NOMO-1 treated with DMSO at 0.1 percent for 48 hours (cell line): ENCODE measurements around the gene FBXL13.
"Not testable (repeated sequence)": the region's sequence is repeated elsewhere in the genome, so short reads cannot be mapped to it uniquely, and the experiment has no call there.

ENCODE experiments used
- DNase-seq: peaks from one replicate; lab custom pipeline; 2025; ENCODE audit not compliant: unreplicated experiment; lab: John Stamatoyannopoulos, UW

The FBXL13 gene

GRCh38 chr7:102830197-102830596, 244.4 kb downstream of the FBXL13 start:
- DNase-seq, result no peak

DNA sequence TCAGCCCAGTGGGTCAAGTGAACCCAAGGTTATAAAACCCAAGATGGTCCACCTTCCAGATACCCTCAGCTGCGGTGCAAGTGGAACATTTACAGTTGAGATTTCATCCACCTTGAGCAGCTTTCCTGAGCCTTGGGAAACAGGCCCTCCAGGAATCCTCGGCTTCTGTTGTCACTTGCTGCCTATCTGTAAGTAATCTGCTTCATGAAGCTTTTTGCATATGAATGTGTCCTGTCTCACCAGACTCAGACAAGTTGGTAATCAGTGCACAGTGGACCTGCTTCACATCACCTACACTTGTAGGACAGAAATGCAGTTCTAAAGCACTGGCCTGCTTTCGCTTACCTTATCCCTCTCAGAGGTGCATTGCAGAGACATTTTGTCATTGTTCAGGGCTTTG, 245.5 kb downstream of the FBXL13 start:
- DNase-seq, result no peak

- no peak for DNase-seq
Observed at GRCh38 chr7:102828286-102828685, 246.3 kb downstream of the FBXL13 start.

- DNase-seq, result no peak
Observed at GRCh38 chr7:102823390-102824119, 251.0 kb downstream of the FBXL13 start.

GRCh38 chr7:102821994-102822747, 252.4 kb downstream of the FBXL13 start:
- DNase-seq, result no peak

DNA sequence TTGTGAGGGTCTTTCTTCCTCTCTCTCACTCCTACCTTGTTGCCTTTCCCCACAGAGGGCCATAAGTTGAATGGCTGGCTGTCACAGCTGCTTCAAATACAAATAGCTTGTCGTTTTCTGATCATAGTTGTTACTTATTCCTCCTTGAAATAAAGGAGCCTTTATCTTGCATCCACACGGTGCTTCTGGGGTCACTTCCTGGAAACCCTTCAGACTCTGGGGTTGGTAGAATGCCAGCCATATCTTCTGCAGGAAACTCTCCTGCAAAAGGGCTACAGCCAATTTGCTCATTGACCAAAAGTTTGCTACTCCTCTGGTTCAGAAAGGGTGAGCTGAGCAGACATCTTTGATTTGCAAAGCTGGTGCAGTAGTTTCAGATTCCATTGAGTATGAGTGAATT, 255.4 kb downstream of the FBXL13 start:
- DNase-seq, result no peak

- no peak for DNase-seq
Observed at GRCh38 chr7:102817616-102818573, 256.7 kb downstream of the FBXL13 start.

DNA sequence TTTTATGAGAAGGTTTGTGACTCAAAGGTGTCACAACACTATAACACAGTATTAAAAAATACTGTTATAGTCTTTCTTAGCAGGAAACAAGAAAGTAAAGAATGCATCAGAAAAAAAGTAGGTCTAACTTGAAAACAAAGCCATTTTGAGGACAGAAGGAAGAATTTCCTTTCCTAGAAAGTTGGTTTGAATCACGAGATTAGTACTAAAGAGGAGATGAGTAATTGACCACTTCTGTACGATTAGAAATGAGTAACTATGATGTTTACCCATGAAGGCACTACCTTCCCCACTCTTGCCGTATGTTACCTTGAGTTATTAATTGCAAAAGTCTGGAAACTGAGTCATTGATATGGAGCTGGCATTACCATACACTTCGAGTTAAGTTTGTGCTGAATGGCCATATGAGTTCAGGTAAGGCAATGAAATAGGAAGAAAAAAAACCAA, 260.5 kb downstream of the FBXL13 start:
- no peak for DNase-seq

DNA sequence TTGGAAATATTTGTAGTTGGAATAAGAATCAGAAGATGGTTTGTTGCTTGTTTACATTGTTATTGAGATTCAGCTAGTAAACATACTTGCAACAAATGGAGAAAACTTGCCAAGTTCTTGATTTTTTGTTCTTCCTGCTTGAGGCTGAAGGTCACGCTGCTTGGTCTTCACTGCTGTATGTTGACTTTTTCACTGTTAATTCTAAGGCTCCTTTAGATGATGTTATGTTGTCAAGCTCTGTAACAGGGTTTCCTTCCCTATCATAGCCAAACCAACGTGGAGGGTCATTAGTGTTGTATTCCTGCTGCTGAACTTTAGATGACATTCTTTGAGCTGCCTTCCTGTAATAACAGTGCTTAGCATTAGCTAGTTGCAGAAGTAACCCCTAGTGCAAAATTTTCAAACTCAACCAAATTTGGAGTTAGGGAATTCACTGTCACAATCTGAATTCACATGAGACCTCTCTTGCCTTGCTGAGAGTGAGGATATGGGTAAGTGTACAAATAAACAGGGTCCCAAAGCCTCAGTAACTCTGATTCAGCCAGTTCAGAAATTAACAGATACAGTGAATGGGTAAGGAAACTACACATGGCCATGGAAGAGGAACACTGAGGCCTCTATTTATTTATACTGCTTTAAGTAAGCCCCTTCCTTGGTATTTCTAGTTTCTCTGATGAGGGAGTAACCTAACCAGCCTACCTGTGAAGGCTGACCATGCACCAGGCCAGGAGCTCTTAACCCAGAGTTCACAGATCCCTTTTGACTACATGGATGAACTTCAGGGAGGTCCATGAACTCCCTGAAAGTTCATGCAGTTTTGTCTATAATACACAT, 261.2 kb downstream of the FBXL13 start:
- no peak for DNase-seq

GRCh38 chr7:102811942-102812678, 262.5 kb downstream of the FBXL13 start:
- peak; percentile 10 for DNase-seq

DNA sequence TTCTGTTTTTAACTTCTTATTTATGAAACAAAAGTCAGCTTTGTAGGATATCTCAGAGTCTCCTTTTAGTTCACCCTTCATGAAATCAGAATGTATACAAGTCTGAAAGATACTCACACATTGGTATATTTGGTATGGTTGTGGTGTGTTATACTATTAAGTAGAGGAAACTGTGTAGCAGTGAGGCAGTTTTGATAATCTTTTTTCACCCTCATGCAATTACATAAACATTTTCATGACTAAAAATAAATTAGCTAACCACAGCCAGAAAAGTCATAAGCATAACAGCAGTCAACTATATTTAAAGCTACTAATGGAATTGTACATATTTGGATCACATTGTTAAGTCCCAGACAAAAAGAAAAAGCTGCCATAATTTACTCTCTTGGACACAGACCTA, 263.7 kb downstream of the FBXL13 start:
- DNase-seq, result no peak

DNA sequence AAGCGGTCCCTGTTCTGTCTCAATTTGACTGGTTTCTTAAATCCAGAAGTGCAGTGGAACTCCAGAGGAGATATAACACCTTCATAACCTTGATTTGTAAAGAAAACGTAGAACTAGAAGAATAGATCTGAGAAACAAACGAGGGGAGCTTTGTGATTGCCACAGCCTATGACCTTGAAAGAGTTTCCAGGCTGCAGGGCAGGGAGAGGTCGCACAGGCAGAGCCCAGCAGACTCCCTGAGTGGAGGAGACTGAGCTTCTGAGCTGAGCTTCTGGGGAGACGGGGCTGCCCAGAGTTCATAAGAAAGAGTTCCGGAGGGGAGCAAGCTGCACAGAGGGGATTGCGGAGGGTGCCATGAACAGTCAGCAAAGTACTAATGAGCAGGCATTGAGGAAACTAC, 268.0 kb downstream of the FBXL13 start:
- no peak for DNase-seq

- DNase-seq, result not testable (repeated sequence)
Observed at GRCh38 chr7:102795987-102796595, 278.5 kb downstream of the FBXL13 start.

GRCh38 chr7:102794567-102794966, 280.0 kb downstream of the FBXL13 start:
- DNase-seq, result not testable (repeated sequence)

GRCh38 chr7:102791831-102792230, 282.8 kb downstream of the FBXL13 start:
- DNase-seq, result not testable (repeated sequence)

- not testable (repeated sequence) for DNase-seq
Observed at GRCh38 chr7:102791367-102791766, 283.2 kb downstream of the FBXL13 start.

DNA sequence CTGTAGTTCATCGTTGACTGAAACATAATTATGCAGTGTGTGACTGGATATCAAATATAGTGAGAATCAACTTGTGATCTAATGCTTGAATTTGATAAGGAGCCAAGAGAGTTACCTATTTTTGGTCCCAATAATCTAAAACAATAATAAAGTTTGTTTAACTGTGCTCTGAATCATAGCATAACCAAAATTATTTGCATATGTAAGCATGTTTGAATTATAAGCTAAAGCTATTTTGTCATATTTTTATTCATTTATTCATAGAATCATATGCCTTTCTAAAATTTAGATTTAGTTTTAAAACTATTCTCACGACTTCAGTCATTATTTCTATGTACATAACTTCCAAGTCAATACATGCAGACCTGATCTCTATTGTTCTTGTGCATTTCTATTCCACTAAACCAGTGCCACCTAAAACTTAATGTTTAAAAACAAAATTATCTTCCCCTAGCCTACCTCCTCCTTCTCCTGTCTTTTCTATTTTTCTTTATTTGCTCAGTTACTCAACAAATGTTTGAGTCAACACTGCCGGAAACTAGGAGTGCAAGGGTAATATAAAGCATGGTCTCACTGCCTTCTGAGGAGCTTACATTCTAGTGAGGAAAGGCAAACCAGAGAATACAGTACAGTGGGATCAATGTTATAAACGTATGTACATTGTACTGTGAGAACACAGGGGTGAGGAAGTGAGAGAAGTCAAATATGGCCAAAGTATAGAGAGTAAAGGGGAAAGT, 284.1 kb downstream of the FBXL13 start:
- not testable (repeated sequence) for DNase-seq

DNA sequence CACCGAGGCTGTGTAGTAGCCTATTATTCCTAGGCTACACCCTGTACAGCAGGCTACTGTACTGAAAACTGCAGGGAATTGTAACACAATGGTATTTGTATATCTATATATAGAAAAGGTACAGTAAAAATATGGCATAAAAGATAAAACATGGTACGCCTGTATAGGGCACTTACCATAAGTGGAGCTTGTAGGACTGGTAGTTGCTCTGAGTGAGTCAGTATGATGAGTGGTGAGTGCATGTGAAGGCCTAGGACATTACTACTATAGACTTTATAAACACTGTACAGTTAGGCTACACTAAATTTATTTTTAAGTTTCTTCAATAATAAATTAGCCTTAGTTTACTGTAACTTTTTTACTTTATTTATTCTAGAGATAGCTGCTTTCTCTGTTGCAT, 285.8 kb downstream of the FBXL13 start:
- DNase-seq, result not testable (repeated sequence)

DNA sequence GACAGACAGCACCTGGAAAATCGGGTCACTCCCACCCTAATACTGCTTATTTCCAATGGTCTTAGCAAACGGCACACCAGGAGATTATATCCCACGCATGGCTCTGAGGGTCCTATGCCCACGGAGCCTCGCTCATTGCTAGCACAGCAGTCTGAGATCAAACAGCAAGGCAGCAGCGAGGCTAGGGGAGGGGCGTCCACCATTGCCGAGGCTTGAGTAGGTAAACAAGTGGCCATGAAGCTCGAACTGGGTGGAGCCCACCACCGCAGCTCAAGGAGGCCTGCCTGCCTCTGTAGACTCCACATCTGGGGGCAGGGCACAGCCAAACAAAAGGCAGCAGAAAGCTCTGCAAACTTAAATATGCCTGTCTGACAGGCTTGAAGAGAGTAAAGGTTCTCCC, 293.7 kb downstream of the FBXL13 start:
- DNase-seq, result not testable (repeated sequence)
